ENCODE data around the gene ADGRD2. TPM values are rescaled to one million over a fixed set of nuclear protein-coding genes. Genes with fewer than 3 reads are reported as not detected.

The ADGRD2 gene
- total and polyA plus RNA-seq, 4 donors = not detected

DNA sequence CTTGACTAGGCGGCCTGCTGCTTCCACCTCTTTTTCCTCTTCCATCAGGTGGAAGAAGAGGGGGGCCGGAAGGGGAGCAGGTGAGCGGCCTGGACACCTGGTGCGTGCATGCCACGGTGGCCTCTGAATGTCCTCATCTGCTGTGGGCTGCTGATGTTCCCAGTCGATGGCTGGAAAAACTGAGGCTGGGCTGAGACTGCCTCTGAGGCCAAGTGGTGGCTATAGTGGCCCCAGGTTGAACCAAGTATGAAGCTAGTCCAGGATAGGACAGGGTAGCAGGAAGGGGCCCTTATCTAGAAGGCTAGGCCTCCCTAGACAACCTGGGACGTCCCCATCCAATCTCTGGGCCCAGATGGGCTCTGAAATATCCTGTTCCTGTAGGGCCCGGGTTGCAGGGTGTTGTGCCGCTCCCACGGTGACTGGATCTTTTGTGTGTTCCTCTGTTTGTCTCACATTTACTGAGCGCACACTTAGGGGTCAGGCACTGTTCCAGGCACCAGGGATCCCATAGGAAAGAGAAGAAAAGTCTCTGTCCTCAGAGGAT is 57.7 kb downstream of the ADGRD2 start:
- ATAC-seq (ENCODE audit: insufficient read depth, low FRiP score) = no peak
- H3K9ac ChIP-seq (ENCODE audit: insufficient read depth in 1 of 2, low read length in 2 of 2) = no peak overlapping the region
- no peak for TF ChIP-seq CTCF (IDR thresholded peaks at IDR 0.05; ENCODE audit: control extremely low read depth, extremely low read depth)
- H3K4me1 ChIP-seq (ENCODE audit: control insufficient read depth in 5 of 5, insufficient read depth in 5 of 5, low read length in 5 of 5) = peaks cover 0 to 26% (median 8%) of the 10 kb centered on the region in 5 donors
- H3K27me3 ChIP-seq (ENCODE audit: control insufficient read depth in 3 of 3, insufficient read depth in 3 of 3, low read length in 2 of 3) = peaks cover 10 to 25% (median 16%) of the 10 kb centered on the region in 3 donors
- H3K9me3 ChIP-seq (ENCODE audit: control insufficient read depth in 4 of 4, insufficient read depth in 3 of 4, low read length in 3 of 4) = peaks cover 0 to 7% (median 0%) of the 10 kb centered on the region in 4 donors
- WGBS, 2 donors = 80 to 85% methylated on average over 11 of the region's 11 CpGs
- no peaks in the 10 kb centered on the region for H3K36me3 ChIP-seq (ENCODE audit: control insufficient read depth in 4 of 4, insufficient read depth in 4 of 4, low read length in 4 of 4)
- no peak overlapping the region for H3K4me3 ChIP-seq
- no peak overlapping the region for H3K27ac ChIP-seq (ENCODE audit: low read depth in 1 of 2, low read length in 1 of 2)
- no peak for DNase-seq

- Histone ChIP-seq H3K9me3 (ENCODE audit: control insufficient read depth in 4 of 4, insufficient read depth in 3 of 4, low read length in 3 of 4) (no peaks in the 10 kb centered on the region), H3K36me3 (ENCODE audit: control insufficient read depth in 4 of 4, insufficient read depth in 4 of 4, low read length in 4 of 4) (no peaks in the 10 kb centered on the region), H3K9ac (ENCODE audit: insufficient read depth in 1 of 2, low read length in 2 of 2) (no peak overlapping the region), H3K4me1 (ENCODE audit: control insufficient read depth in 5 of 5, insufficient read depth in 5 of 5, low read length in 5 of 5) (peaks cover 0 to 22% (median 11%) of the 10 kb centered on the region in 5 donors), H3K27ac (ENCODE audit: low read depth in 1 of 2, low read length in 1 of 2) (no peak overlapping the region), H3K27me3 (ENCODE audit: control insufficient read depth in 3 of 3, insufficient read depth in 3 of 3, low read length in 2 of 3) (peaks cover 2 to 6% (median 3%) of the 10 kb centered on the region in 3 donors), H3K4me3 (no peak overlapping the region)
- no peak for ATAC-seq (ENCODE audit: insufficient read depth, low FRiP score)
- TF ChIP-seq CTCF (IDR thresholded peaks at IDR 0.05; ENCODE audit: control extremely low read depth, extremely low read depth) = no peak
- DNase-seq = no peak
- WGBS, 2 donors = 75 to 83% methylated on average over 9 of the region's 9 CpGs
These were observed 60.6 kb downstream of the ADGRD2 start for GRCh38 chr9:124510650-124511425.

DNA sequence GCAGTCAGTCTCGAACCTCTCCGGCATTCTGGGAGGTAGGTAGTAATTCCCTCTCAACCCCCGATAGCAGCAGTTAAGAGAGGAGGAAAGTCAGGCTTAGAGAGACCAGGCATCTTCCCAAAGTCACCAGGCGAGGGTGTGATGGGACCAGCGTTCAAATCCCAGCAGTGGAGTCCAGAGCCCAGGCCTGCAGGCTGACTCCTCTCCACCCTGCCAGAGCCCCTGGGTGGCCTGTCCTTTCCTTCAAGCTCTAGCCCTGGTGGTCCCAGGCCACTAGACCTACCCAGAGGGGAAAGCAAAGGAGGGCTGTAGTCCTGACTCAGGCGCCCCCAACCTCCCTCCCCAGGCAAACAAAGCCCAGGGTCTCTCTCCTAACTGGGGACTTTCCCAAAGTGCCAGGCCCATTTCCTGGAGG is 61.2 kb downstream of the ADGRD2 start:
- Histone ChIP-seq H3K27me3 (ENCODE audit: control insufficient read depth in 3 of 3, insufficient read depth in 3 of 3, low read length in 2 of 3) (peaks cover 0 to under 1% (median 0%) of the 10 kb centered on the region in 3 donors), H3K4me3 (no peak overlapping the region), H3K9ac (ENCODE audit: insufficient read depth in 1 of 2, low read length in 2 of 2) (no peak overlapping the region), H3K36me3 (ENCODE audit: control insufficient read depth in 4 of 4, insufficient read depth in 4 of 4, low read length in 4 of 4) (no peaks in the 10 kb centered on the region), H3K4me1 (ENCODE audit: control insufficient read depth in 5 of 5, insufficient read depth in 5 of 5, low read length in 5 of 5) (peaks cover 0 to 22% (median 11%) of the 10 kb centered on the region in 5 donors), H3K27ac (ENCODE audit: low read depth in 1 of 2, low read length in 1 of 2) (no peak overlapping the region), H3K9me3 (ENCODE audit: control insufficient read depth in 4 of 4, insufficient read depth in 3 of 4, low read length in 3 of 4) (no peaks in the 10 kb centered on the region)
- no peak for TF ChIP-seq CTCF (IDR thresholded peaks at IDR 0.05; ENCODE audit: control extremely low read depth, extremely low read depth)
- ATAC-seq (ENCODE audit: insufficient read depth, low FRiP score) (no peak), DNase-seq (no peak)
- 77 to 78% methylated on average over 6 of the region's 6 CpGs for WGBS, 2 donors

Measured in lung (tissue), 12 donors.